Liver (tissue), 3 donors: Measurements from ENCODE around the gene ZNF423.

Source experiments
- EGR1 ChIP-seq, 2 donors: IDR thresholded peaks; 2 replicates each; pipeline ENCODE4 v1.6.1; 2016 to 2018; ENCODE audit warnings: antibody characterized with exemption in 2 of 2, low read depth in 2 of 2
- FOXA1 ChIP-seq: IDR thresholded peaks from 2 replicates; pipeline ENCODE4 v1.6.1; 2016; ENCODE audit warnings: antibody characterized with exemption
- GABPA ChIP-seq, 2 donors: IDR thresholded peaks in 1 of 2; conservative IDR thresholded peaks in 1 of 2; 2 replicates each; pipeline ENCODE4 v1.6.1; 2016; ENCODE audit warnings: antibody characterized with exemption in 2 of 2, mild to moderate bottlenecking in 1 of 2, moderate library complexity in 1 of 2
- JUND ChIP-seq, 2 donors: IDR thresholded peaks; 2 replicates each; pipeline ENCODE4 v1.6.1; 2016; ENCODE audit warnings: antibody characterized with exemption in 2 of 2
- RAD21 ChIP-seq, 2 donors: IDR thresholded peaks; 2 replicates each; pipeline ENCODE4 v1.6.1; 2016; ENCODE audit warnings: antibody characterized with exemption in 2 of 2, mild to moderate bottlenecking in 2 of 2
- SP1 ChIP-seq: IDR thresholded peaks from 2 replicates; pipeline ENCODE4 v1.6.1; 2018; ENCODE audit warnings: antibody characterized with exemption, mild to moderate bottlenecking
- TAF1 ChIP-seq: conservative IDR thresholded peaks from 2 replicates; pipeline ENCODE4 v1.6.1; 2016; ENCODE audit warnings: antibody characterized with exemption, mild to moderate bottlenecking
- YY1 ChIP-seq: IDR thresholded peaks from 2 replicates; pipeline ENCODE4 v1.6.1; 2016; ENCODE audit warnings: antibody characterized with exemption, mild to moderate bottlenecking
- TF ChIP-seq, protein P1 (sequence below): fragments of 150-350 bp; IDR thresholded peaks from 2 replicates; pipeline ENCODE4 v1.5.1; 2017; ENCODE audit warnings: improper control_type of control experiment, low read depth, low read length; ENCODE audit not compliant: missing input control
- TF ChIP-seq, protein P2 (sequence below): IDR thresholded peaks from 2 replicates; pipeline ENCODE4 v1.6.1; 2016; ENCODE audit warnings: antibody characterized with exemption, mild to moderate bottlenecking
- TF ChIP-seq, protein P3 (sequence below): IDR thresholded peaks from 2 replicates; pipeline ENCODE4 v1.6.1; 2016; ENCODE audit warnings: antibody characterized with exemption
- donor health status: healthy.
- donor health status: healthy.

DNA sequence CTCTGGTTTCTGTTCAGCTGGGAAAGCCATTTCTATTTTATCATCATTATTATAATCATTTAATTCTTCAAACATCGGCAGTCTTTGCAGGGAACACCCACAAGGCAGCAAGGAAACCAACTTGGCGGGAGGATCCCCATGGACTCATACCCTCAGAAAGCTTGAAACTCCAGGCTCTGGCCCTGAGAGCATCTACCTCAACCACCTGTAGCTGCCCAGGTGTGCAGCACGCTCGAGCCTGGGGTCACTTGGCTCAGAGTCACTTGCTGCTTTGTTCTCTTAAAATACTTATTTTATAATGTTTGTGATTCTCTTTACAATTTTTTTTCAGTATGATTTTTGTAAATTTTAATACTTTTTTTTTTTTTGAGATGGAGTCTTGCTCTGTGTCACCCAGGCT is 6.8 kb upstream of the ZNF423 start:
- TF ChIP-seq, protein P1, sequence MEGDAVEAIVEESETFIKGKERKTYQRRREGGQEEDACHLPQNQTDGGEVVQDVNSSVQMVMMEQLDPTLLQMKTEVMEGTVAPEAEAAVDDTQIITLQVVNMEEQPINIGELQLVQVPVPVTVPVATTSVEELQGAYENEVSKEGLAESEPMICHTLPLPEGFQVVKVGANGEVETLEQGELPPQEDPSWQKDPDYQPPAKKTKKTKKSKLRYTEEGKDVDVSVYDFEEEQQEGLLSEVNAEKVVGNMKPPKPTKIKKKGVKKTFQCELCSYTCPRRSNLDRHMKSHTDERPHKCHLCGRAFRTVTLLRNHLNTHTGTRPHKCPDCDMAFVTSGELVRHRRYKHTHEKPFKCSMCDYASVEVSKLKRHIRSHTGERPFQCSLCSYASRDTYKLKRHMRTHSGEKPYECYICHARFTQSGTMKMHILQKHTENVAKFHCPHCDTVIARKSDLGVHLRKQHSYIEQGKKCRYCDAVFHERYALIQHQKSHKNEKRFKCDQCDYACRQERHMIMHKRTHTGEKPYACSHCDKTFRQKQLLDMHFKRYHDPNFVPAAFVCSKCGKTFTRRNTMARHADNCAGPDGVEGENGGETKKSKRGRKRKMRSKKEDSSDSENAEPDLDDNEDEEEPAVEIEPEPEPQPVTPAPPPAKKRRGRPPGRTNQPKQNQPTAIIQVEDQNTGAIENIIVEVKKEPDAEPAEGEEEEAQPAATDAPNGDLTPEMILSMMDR, result no peak
- no peak for TF ChIP-seq EGR1 (IDR thresholded peaks at IDR 0.05; ENCODE audit: low read depth in 2 of 2)
- TF ChIP-seq FOXA1, result no peak
- TF ChIP-seq TAF1, result no peak
- TF ChIP-seq, protein P2, sequence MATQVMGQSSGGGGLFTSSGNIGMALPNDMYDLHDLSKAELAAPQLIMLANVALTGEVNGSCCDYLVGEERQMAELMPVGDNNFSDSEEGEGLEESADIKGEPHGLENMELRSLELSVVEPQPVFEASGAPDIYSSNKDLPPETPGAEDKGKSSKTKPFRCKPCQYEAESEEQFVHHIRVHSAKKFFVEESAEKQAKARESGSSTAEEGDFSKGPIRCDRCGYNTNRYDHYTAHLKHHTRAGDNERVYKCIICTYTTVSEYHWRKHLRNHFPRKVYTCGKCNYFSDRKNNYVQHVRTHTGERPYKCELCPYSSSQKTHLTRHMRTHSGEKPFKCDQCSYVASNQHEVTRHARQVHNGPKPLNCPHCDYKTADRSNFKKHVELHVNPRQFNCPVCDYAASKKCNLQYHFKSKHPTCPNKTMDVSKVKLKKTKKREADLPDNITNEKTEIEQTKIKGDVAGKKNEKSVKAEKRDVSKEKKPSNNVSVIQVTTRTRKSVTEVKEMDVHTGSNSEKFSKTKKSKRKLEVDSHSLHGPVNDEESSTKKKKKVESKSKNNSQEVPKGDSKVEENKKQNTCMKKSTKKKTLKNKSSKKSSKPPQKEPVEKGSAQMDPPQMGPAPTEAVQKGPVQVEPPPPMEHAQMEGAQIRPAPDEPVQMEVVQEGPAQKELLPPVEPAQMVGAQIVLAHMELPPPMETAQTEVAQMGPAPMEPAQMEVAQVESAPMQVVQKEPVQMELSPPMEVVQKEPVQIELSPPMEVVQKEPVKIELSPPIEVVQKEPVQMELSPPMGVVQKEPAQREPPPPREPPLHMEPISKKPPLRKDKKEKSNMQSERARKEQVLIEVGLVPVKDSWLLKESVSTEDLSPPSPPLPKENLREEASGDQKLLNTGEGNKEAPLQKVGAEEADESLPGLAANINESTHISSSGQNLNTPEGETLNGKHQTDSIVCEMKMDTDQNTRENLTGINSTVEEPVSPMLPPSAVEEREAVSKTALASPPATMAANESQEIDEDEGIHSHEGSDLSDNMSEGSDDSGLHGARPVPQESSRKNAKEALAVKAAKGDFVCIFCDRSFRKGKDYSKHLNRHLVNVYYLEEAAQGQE, result no peak
- TF ChIP-seq, protein P3, sequence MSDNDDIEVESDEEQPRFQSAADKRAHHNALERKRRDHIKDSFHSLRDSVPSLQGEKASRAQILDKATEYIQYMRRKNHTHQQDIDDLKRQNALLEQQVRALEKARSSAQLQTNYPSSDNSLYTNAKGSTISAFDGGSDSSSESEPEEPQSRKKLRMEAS, result no peak
- TF ChIP-seq JUND (IDR thresholded peaks at IDR 0.05), result no peak
- no peak for TF ChIP-seq YY1
- no peak for TF ChIP-seq GABPA (IDR thresholded peaks at IDR 0.05 in 1 of 2, conservative IDR thresholded peaks at IDR 0.05 in 1 of 2)
- TF ChIP-seq RAD21 (IDR thresholded peaks at IDR 0.05), result no peak
- no peak for TF ChIP-seq SP1
